HCT116 (cell line): ENCODE measurements around the gene APOL6. TPM values are rescaled to one million over a fixed set of nuclear protein-coding genes. Genes with fewer than 3 reads are reported as not detected.

Experiments
- ATAC-seq: fragments of 200-7000 bp; cut with Tn5 transposase; 2 replicates; pipeline ENCODE4 v1.9.1; 2020; ENCODE audit warnings: mild to moderate bottlenecking, moderate library complexity
- BruUV-seq: library from RNA; stranded (reverse); fragments of 400-500 nt; replicated peaks from 2 replicates; lab custom pipeline; 2021; lab: Mats Ljungman, UMichigan
- CTCF ChIA-PET: fragments of 300-600 bp; sonication (Branson Sonifier 250); formaldehyde crosslinking; loops from one replicate; lab custom pipeline; 2021; ENCODE audit warnings: antibody characterized with exemption; lab: Charles Lee
- POLR2A ChIA-PET: fragments of 300-600, 350-600 bp; sonication (Branson Sonifier 250); formaldehyde crosslinking; loops from one replicate; lab custom pipeline; 2021; ENCODE audit warnings: antibody characterized with exemption; lab: Charles Lee
- RAD21 ChIA-PET, 2 experiments: fragments of 300-600 bp; sonication (Branson Sonifier 250); formaldehyde crosslinking; loops; one replicate each; lab custom pipeline; 2023; ENCODE audit warnings: low total read pairs in 2 of 2; ENCODE audit not compliant: uncharacterized antibody in 2 of 2, unreplicated experiment in 2 of 2, low non-redundant PET in 1 of 2; lab: Charles Lee
- DNase-seq: peaks from one replicate; pipeline ENCODE4 v3.0.0-alpha.2; 2010; ENCODE audit warnings: low read depth, low spot score
- H2AFZ ChIP-seq: fragments of 200-600 bp; shearing (Covaris generic), sonication (generic); 2 replicates; pipeline ENCODE4 v1.6.1; 2017; ENCODE audit warnings: low read depth, mixed run types, mixed read lengths, antibody characterized with exemption, low read length; ENCODE audit not compliant: poor library complexity, severe bottlenecking
- H3K27ac ChIP-seq: 2 replicates; pipeline ENCODE4 v1.5.1; 2012; ENCODE audit warnings: low read depth, low read length
- H3K27me3 ChIP-seq: fragments of 200-600 bp; sonication (generic); 2 replicates; pipeline ENCODE4 v1.6.1; 2016; ENCODE audit warnings: mixed run types, low read length, mixed read lengths; ENCODE audit not compliant: insufficient read depth
- H3K36me3 ChIP-seq, 2 experiments: fragments of 200-500 bp in 1 of 2; fragments of 200-600 bp in 1 of 2; sonication (Bioruptor generic) in 1 of 2; sonication (generic) in 1 of 2; 2 replicates each; pipeline versions ENCODE4 v1.5.1 to v1.6.1; 2014 to 2016; ENCODE audit warnings: low read length in 2 of 2, inconsistent platforms in 1 of 2, mixed read lengths in 1 of 2, mixed run types in 1 of 2; ENCODE audit not compliant: insufficient read depth in 2 of 2, control insufficient read depth in 1 of 2
- H3K4me1 ChIP-seq, 2 experiments: fragments of 200-600 bp in 1 of 2; sonication (generic) in 1 of 2; 2 replicates each; pipeline versions ENCODE4 v1.5.1 to v1.6.1; 2012 to 2017; ENCODE audit warnings: low read length in 2 of 2, inconsistent platforms in 1 of 2, mild to moderate bottlenecking in 1 of 2, mixed read lengths in 1 of 2, mixed run types in 1 of 2, moderate library complexity in 1 of 2; ENCODE audit not compliant: insufficient read depth in 2 of 2, control insufficient read depth in 1 of 2
- H3K4me2 ChIP-seq: fragments of 200-600 bp; sonication (generic); 2 replicates; pipeline ENCODE4 v1.6.1; 2017; ENCODE audit warnings: mixed run types, low read length, mixed read lengths
- H3K4me3 ChIP-seq, 2 experiments: fragments of 200-600 bp in 1 of 2; sonication (generic) in 1 of 2; replicated peaks in 1 of 2; 2 replicates each; pipeline ENCODE4 v1.5.1; 2011 to 2016; ENCODE audit warnings: low read length in 2 of 2, control low read depth in 1 of 2, low read depth in 1 of 2, mild to moderate bottlenecking in 1 of 2, mixed read lengths in 1 of 2, mixed run types in 1 of 2
- H3K79me2 ChIP-seq: fragments of 200-600 bp; sonication (generic); 2 replicates; pipeline ENCODE4 v1.6.1; 2017; ENCODE audit warnings: mild to moderate bottlenecking, mixed run types, low read length, moderate library complexity, mixed read lengths; ENCODE audit not compliant: insufficient read depth
- H3K9ac ChIP-seq: fragments of 200-600 bp; sonication (generic); 2 replicates; pipeline ENCODE4 v1.6.1; 2016; ENCODE audit warnings: low read length, mixed read lengths
- H3K9me2 ChIP-seq: fragments of 200-600 bp; sonication (generic), shearing (Covaris generic); 2 replicates; pipeline ENCODE4 v1.6.1; 2017; ENCODE audit warnings: mixed run types, mild to moderate bottlenecking, moderate library complexity; ENCODE audit not compliant: insufficient read depth
- H3K9me3 ChIP-seq, 2 experiments: fragments of 200-500 bp in 1 of 2; fragments of 200-600 bp in 1 of 2; sonication (Bioruptor generic) in 1 of 2; sonication (generic) in 1 of 2; 2 replicates each; pipeline ENCODE4 v1.6.1; 2014 to 2017; ENCODE audit warnings: low read length in 2 of 2, mixed read lengths in 2 of 2, inconsistent platforms in 1 of 2, low read depth in 1 of 2, mild to moderate bottlenecking in 1 of 2, mixed run types in 1 of 2, moderate library complexity in 1 of 2; ENCODE audit not compliant: control insufficient read depth in 1 of 2, insufficient read depth in 1 of 2
- H4K20me1 ChIP-seq: fragments of 200-600 bp; sonication (generic), shearing (Covaris generic); 2 replicates; pipeline ENCODE4 v1.6.1; 2017; ENCODE audit warnings: mixed run types, mild to moderate bottlenecking, moderate library complexity; ENCODE audit not compliant: insufficient read depth
- CEBPB ChIP-seq: IDR thresholded peaks from 2 replicates; pipeline ENCODE4 v1.6.1; 2012; ENCODE audit warnings: low read depth
- CTCF ChIP-seq, 3 experiments: fragments of 200-600 bp in 1 of 3; sonication (generic) in 1 of 3; IDR thresholded peaks in 2 of 3; conservative IDR thresholded peaks in 1 of 3; 2 replicates each; pipeline ENCODE4 v1.5.1; 2012 to 2017; ENCODE audit warnings: low read depth in 2 of 3, low read length in 2 of 3, antibody characterized with exemption in 1 of 3, borderline replicate concordance in 1 of 3, control low read depth in 1 of 3, mild to moderate bottlenecking in 1 of 3, mixed read lengths in 1 of 3, mixed run types in 1 of 3, moderate library complexity in 1 of 3; ENCODE audit not compliant: insufficient read depth in 1 of 3
- EGR1 ChIP-seq: IDR thresholded peaks from 2 replicates; pipeline ENCODE4 v1.6.1; 2012; ENCODE audit warnings: low read depth
- ELF1 ChIP-seq: IDR thresholded peaks from 2 replicates; pipeline ENCODE4 v1.6.1; 2012; ENCODE audit warnings: low read depth, borderline replicate concordance
- EZH2 ChIP-seq: fragments of 200-600 bp; sonication (generic); IDR thresholded peaks from 2 replicates; pipeline ENCODE4 v1.6.1; 2017; ENCODE audit warnings: antibody characterized with exemption, mixed run types
- EZH2phosphoT487 ChIP-seq: fragments of 200-600 bp; IDR thresholded peaks from 2 replicates; pipeline ENCODE4 v1.6.1; 2018; ENCODE audit warnings: antibody characterized with exemption, borderline replicate concordance
- FOSL1 ChIP-seq: IDR thresholded peaks from 2 replicates; pipeline ENCODE4 v1.6.1; 2012; ENCODE audit warnings: low read depth
- MAX ChIP-seq: IDR thresholded peaks from 2 replicates; pipeline ENCODE4 v1.6.1; 2012
- POLR2A ChIP-seq: IDR thresholded peaks from 2 replicates; pipeline ENCODE4 v1.7.0; 2011; ENCODE audit warnings: borderline replicate concordance; ENCODE audit not compliant: insufficient read depth, insufficient read length; ENCODE audit errors: extremely low read depth
- RAD21 ChIP-seq: IDR thresholded peaks from 2 replicates; pipeline ENCODE4 v1.6.1; 2012; ENCODE audit warnings: low read depth, mild to moderate bottlenecking
- REST ChIP-seq: IDR thresholded peaks from 2 replicates; pipeline ENCODE4 v1.6.1; 2012; ENCODE audit warnings: low read depth
- SIN3A ChIP-seq: IDR thresholded peaks from 2 replicates; pipeline ENCODE4 v1.6.1; 2012; ENCODE audit warnings: low read depth
- SP1 ChIP-seq: IDR thresholded peaks from 2 replicates; pipeline ENCODE4 v1.6.1; 2012; ENCODE audit warnings: low read depth
- SRF ChIP-seq: IDR thresholded peaks from 2 replicates; pipeline ENCODE4 v1.6.1; 2012; ENCODE audit warnings: low read depth
- TCF7L2 ChIP-seq: IDR thresholded peaks from 2 replicates; pipeline ENCODE4 v1.7.0; 2011; ENCODE audit warnings: borderline replicate concordance, inconsistent platforms; ENCODE audit not compliant: insufficient read depth, insufficient read length; ENCODE audit errors: extremely low read depth
- YY1 ChIP-seq: IDR thresholded peaks from 2 replicates; pipeline ENCODE4 v1.6.1; 2011; ENCODE audit warnings: low read length, low read depth, moderate library complexity, mild to moderate bottlenecking; ENCODE audit not compliant: insufficient replicate concordance; ENCODE audit errors: extremely low read depth
- ZFX ChIP-seq: fragments of 450-650 bp; IDR thresholded peaks from 2 replicates; pipeline ENCODE4 v1.6.1; 2017
- intact Hi-C: fragments of 100-400 bp; cut with micrococcal nuclease; formaldehyde crosslinking; loops from 2 replicates; pipeline ENCODE4 v1.10.0; 2022
- total RNA-seq: library from RNA; stranded (reverse); gene quantifications from one replicate; pipeline ENCODE4 v1.2.1, GENCODE V29; 2021; ENCODE audit not compliant: unreplicated experiment

The APOL6 gene
- total RNA-seq, 1 experiment from 2014 or later = 0.84 TPM

- Histone ChIP-seq H3K4me3 (no peak overlapping the region), H4K20me1 (no peaks in the 10 kb centered on the region), H3K4me2 (no peak overlapping the region), H3K9me3 (no peaks in the 10 kb centered on the region), H3K9me2 (no peaks in the 10 kb centered on the region), H3K79me2 (no peaks in the 10 kb centered on the region), H3K4me1 (peaks cover 0 to 15% of the 10 kb centered on the region in 2 experiments; a peak in 2 of 4 replicates), H3K9ac (no peak overlapping the region), H3K27ac (no peak overlapping the region), H3K27me3 (no peaks in the 10 kb centered on the region), H2AFZ (no peak overlapping the region), H3K36me3 (no peaks in the 10 kb centered on the region)
- ChIA-PET RAD21 (no interaction called here), CTCF (no interaction called here), POLR2A (no interaction called here)
- no TSS peak for BruUV-seq
- TF ChIP-seq SIN3A = no peak
- TF ChIP-seq ELF1 = no peak
- no peak for TF ChIP-seq POLR2A
- TF ChIP-seq MAX = no peak
- no peak for TF ChIP-seq TCF7L2
- no peak for ATAC-seq
- intact Hi-C loops = no loop called here
- DNase-seq = no peak
Measured at GRCh38 chr22:35638001-35638400, 10.2 kb upstream of the APOL6 start.

GRCh38 chr22:35638410-35638809, 9.8 kb upstream of the APOL6 start:
- no peak overlapping the region for H3K9ac ChIP-seq
- H3K9me3 ChIP-seq = no peaks in the 10 kb centered on the region
- no peak overlapping the region for H3K4me2 ChIP-seq
- no peaks in the 10 kb centered on the region for H4K20me1 ChIP-seq
- no peaks in the 10 kb centered on the region for H3K9me2 ChIP-seq
- H3K79me2 ChIP-seq = no peaks in the 10 kb centered on the region
- DNase-seq = no peak
- H3K27ac ChIP-seq = no peak overlapping the region
- H3K27me3 ChIP-seq = no peaks in the 10 kb centered on the region
- ATAC-seq = no peak
- no peaks in the 10 kb centered on the region for H3K36me3 ChIP-seq
- BruUV-seq = no TSS peak
- ChIA-PET RAD21 (no interaction called here), CTCF (no interaction called here), POLR2A (no interaction called here)
- intact Hi-C loops = no loop called here
- H2AFZ ChIP-seq = no peak overlapping the region
- H3K4me3 ChIP-seq = no peak overlapping the region
- H3K4me1 ChIP-seq = peaks cover 0 to 15% of the 10 kb centered on the region in 2 experiments; a peak in 2 of 4 replicates
- TF ChIP-seq EGR1 (no peak), SRF (no peak), CTCF (IDR thresholded peaks at IDR 0.05 in 2 of 3, conservative IDR thresholded peaks at IDR 0.05 in 1 of 3; ENCODE audit: borderline replicate concordance in 1 of 3, insufficient read depth in 1 of 3, low read depth in 2 of 3, low read length in 2 of 3) (no peak), FOSL1 (no peak), ZFX (no peak), EZH2phosphoT487 (no peak), EZH2 (no peak), SP1 (no peak), MAX (no peak), CEBPB (no peak), REST (no peak), ELF1 (no peak), YY1 (no peak), RAD21 (no peak)
